Heart left ventricle (tissue), 16 donors: ENCODE results near the gene CTU2. TPM values are rescaled to one million over a fixed set of nuclear protein-coding genes. Genes with fewer than 3 reads are reported as not detected.

ENCODE experiments used
- ATAC-seq, 4 donors: fragments of 200-7000 bp; cut with Tn5 transposase; one replicate each; pipeline ENCODE4 v1.9.1; 2020 to 2022; ENCODE audit warnings: moderate library complexity in 4 of 4, mild to moderate bottlenecking in 3 of 4, moderate number of reproducible peaks in 1 of 4
- DNase-seq, 5 donors: peaks; one replicate each; pipeline ENCODE4 v3.0.0-alpha.2; 2020
- H3K27ac ChIP-seq, 12 donors: fragments of 200-600 bp; sonication (generic) in 4 of 12; one replicate each; pipeline versions ENCODE4 v1.5.0 to v1.8.0; 2016 to 2022; ENCODE audit warnings: mild to moderate bottlenecking in 2 of 12
- H3K27me3 ChIP-seq, 9 donors: fragments of 200-600 bp; sonication (generic) in 2 of 9; one replicate each; pipeline versions ENCODE4 v1.5.1 to v1.8.0; 2016 to 2022; ENCODE audit warnings: mild to moderate bottlenecking in 3 of 9
- H3K36me3 ChIP-seq, 9 donors: fragments of 200-600 bp; sonication (generic) in 2 of 9; one replicate each; pipeline versions ENCODE4 v1.5.0 to v1.8.0; 2018 to 2022; ENCODE audit warnings: mild to moderate bottlenecking in 2 of 9
- H3K4me1 ChIP-seq, 12 donors: fragments of 200-600 bp; sonication (generic) in 4 of 12; one replicate each; pipeline versions ENCODE4 v1.5.0 to v1.8.0; 2016 to 2022; ENCODE audit warnings: mild to moderate bottlenecking in 3 of 12
- H3K4me3 ChIP-seq, 12 donors: fragments of 200-600 bp; sonication (generic) in 4 of 12; one replicate each; pipeline versions ENCODE4 v1.5.0 to v1.8.0; 2017 to 2022; ENCODE audit warnings: mild to moderate bottlenecking in 9 of 12, moderate library complexity in 4 of 12
- H3K9me3 ChIP-seq, 12 donors: fragments of 200-600 bp; sonication (generic) in 4 of 12; one replicate each; pipeline versions ENCODE4 v1.5.0 to v1.8.0; 2016 to 2022; ENCODE audit warnings: mild to moderate bottlenecking in 1 of 12
- CTCF ChIP-seq, 12 donors: fragments of 200-600 bp; sonication (generic) in 4 of 12; IDR thresholded peaks; one replicate each; pipeline versions ENCODE4 v1.5.0 to v1.8.0; 2018 to 2022; ENCODE audit warnings: antibody characterized with exemption in 12 of 12, mild to moderate bottlenecking in 5 of 12
- POLR2A ChIP-seq, 2 donors: fragments of 450-650 bp; IDR thresholded peaks; one replicate each; pipeline ENCODE4 v1.6.1; 2017; ENCODE audit warnings: antibody characterized with exemption in 2 of 2, mild to moderate bottlenecking in 2 of 2, moderate library complexity in 2 of 2
- WGBS, 4 donors: extraction: QIAGEN DNeasy Blood & Tissue Kit in 2 of 4; methylation state at CpG; one replicate each; pipeline versions ENCODE4 v1.1.5 to v1.1.7; 2013 to 2018; 5-methylcytosine and 5-hydroxymethylcytosine counted together
- intact Hi-C, 10 donors: fragments of 100-400 bp; cut with DNase I; formaldehyde crosslinking; loops; one replicate each; pipeline versions ENCODE4 v1.11.1 to v1.14.2; 2022
- polyA plus RNA-seq, 2 donors: library from polyadenylated mRNA; stranded (reverse); fragments of 200-250 nt; gene quantifications; one replicate each; pipeline ENCODE4 v1.2.3, GENCODE V29; 2013
- total RNA-seq, 9 donors: library from RNA; depleted of rRNA in 2 of 9; stranded (reverse); fragments of >200 nt in 2 of 9; fragmentation: NEBNext Ultra II Directional in 3 of 9; extraction: Animal tissue kit (Norgen Biotek cat#: 25700) in 3 of 9; gene quantifications; one replicate each; pipeline versions ENCODE4 v1.1.0 to v1.2.4, GENCODE V29; 2016 to 2023
- donor health status: ischemic (EF 13 %, LVEDD 7.1; RV severe dilation, severe dysfunction).
- donor health status: healthy with polysubstance abuse.
- donor health status: DM: no; HTN: yes; CAD: no.
- donor health status: DM: no; HTN: no; CAD: no.
- donor health status: ischemic (EF 25% LVEDD 6.9; RV normal size, moderate dysfunction).
- donor health status: ischemic (EF 25% LVEDD 5.7; RV mildly dilated, moderate dysfunction).
- donor health status: healthy.
- donor health status: DM: yes; HTN: yes; CAD: no.
- donor health status: ischemic (EF 35%, LVEDD 5.7; RV mildly dilated, moderate dysfunction).
- donor health status: nonischemic (EF 11% LVEDD 7.7; RV severe dilation, severe dysfunction).
- donor health status: DM: yes; HTN: yes; CAD: no.
- donor health status: PGD.
- donor health status: ischemic (EF 29% LVEDD 5.4; RV normal size, mild dysfunction).
- donor health status: nonischemic (EF 23%, LVEDD 6.1; RV moderate dilation, normal function).

The CTU2 gene
- total and polyA plus RNA-seq, 11 donors, result 6.5 to 20.8 (median 13.0) TPM

- 6 to 12% (median 10%) methylated on average over 21 to 33 of the region's 33 CpGs for WGBS, 4 donors
- H3K27me3 ChIP-seq, result peaks cover 0 to 72% (median 9%) of the 10 kb centered on the region in 9 donors
Observed at GRCh38 chr16:88685156-88686061, 20.9 kb upstream of the CTU2 start.

GRCh38 chr16:88686062-88686438, 20.3 kb upstream of the CTU2 start:
- ATAC-seq (peak in 3 of 4 donors; percentile 26 to 39 (median 38)), DNase-seq (no peak)
- Histone ChIP-seq H3K9me3 (no peaks in the 10 kb centered on the region), H3K27me3 (peaks cover 0 to 75% (median 13%) of the 10 kb centered on the region in 9 donors), H3K36me3 (peaks cover 0 to 2% (median 0%) of the 10 kb centered on the region in 9 donors), H3K4me1 (peaks cover 0 to 48% (median 23%) of the 10 kb centered on the region in 12 donors), H3K4me3 (peak overlapping the region; percentile 33 to 78 (median 59)), H3K27ac (peak overlapping the region in 5 of 12 donors; percentile 11 to 83 (median 34))
- WGBS, 4 donors, result 0 to 2% (median 1%) methylated on average over 12 to 25 of the region's 25 CpGs
- intact Hi-C loops, result no loop called here
- TF ChIP-seq CTCF (IDR thresholded peaks at IDR 0.05) (no peak), POLR2A (IDR thresholded peaks at IDR 0.05) (no peak)

More at GRCh38 chr16:88685156-88686061, 20.9 kb upstream of the CTU2 start:
- intact Hi-C loops, result no loop called here
- Histone ChIP-seq H3K36me3 (peaks cover 0 to 4% (median 0%) of the 10 kb centered on the region in 9 donors), H3K4me1 (peaks cover 0 to 53% (median 23%) of the 10 kb centered on the region in 12 donors), H3K27ac (peak overlapping the region in 2 of 12 donors; percentile 67 to 83), H3K9me3 (no peaks in the 10 kb centered on the region), H3K4me3 (peak overlapping the region; percentile 33 to 78 (median 59))
- DNase-seq (peak in 1 of 5 donors; percentile 67), ATAC-seq (peak in 1 of 4 donors; percentile 14)
- TF ChIP-seq CTCF (IDR thresholded peaks at IDR 0.05) (peak; percentile 12 to 62 (median 43)), POLR2A (IDR thresholded peaks at IDR 0.05) (no peak)

- intact Hi-C loops, result no loop called here
- TF ChIP-seq CTCF (IDR thresholded peaks at IDR 0.05) (no peak), POLR2A (IDR thresholded peaks at IDR 0.05) (no peak)
- H3K36me3 ChIP-seq, result no peaks in the 10 kb centered on the region
- DNase-seq, result peak; percentile 81 to 93 (median 87)
- peak within 1 kb of the TSS; percentile 33 to 78 (median 59) for H3K4me3 ChIP-seq
- 6 to 10% (median 8%) methylated on average over 41 to 65 of the region's 65 CpGs for WGBS, 4 donors
- H3K27me3 ChIP-seq, result peaks cover 0 to 76% (median 13%) of the 10 kb centered on the region in 9 donors
- peak within 1 kb of the TSS in 5 of 12 donors; percentile 11 to 83 (median 34) for H3K27ac ChIP-seq
- H3K9me3 ChIP-seq, result no peaks in the 10 kb centered on the region
- H3K4me1 ChIP-seq, result peaks cover 0 to 45% (median 23%) of the 10 kb centered on the region in 12 donors
- peak; percentile 68 to 95 (median 90) for ATAC-seq
Observed at GRCh38 chr16:88686439-88687253, 19.7 kb upstream of the CTU2 start, which contains the start of gene SNAI3. Gene SNAI3, minus strand, starts transcription at chr16:88686507. Its CDS starts 101 bp downstream, at chr16:88686406.
